SK-N-SH treated with all-trans-retinoic acid at 6 μM for 48 hours (cell line): ENCODE data around the gene F7.

Experiments used
- BACH2 ChIP-seq: fragments of 250-450 bp; sonication (Bioruptor Pico); IDR thresholded peaks from 2 replicates; pipeline ENCODE4 v1.9.0; 2021; ENCODE audit warnings: mild to moderate bottlenecking, borderline replicate concordance
- CREB5 ChIP-seq: fragments of 250-450 bp; sonication (Bioruptor Pico); IDR thresholded peaks from 2 replicates; pipeline ENCODE4 v1.5.1; 2020; ENCODE audit warnings: low read depth, mild to moderate bottlenecking, moderate library complexity
- PATZ1 ChIP-seq: fragments of 250-450 bp; sonication (Bioruptor Pico); IDR thresholded peaks from 2 replicates; pipeline ENCODE4 v1.8.0; 2020; ENCODE audit warnings: mild to moderate bottlenecking, moderate library complexity, borderline replicate concordance
- POU6F1 ChIP-seq: fragments of 250-450 bp; sonication (Bioruptor Pico); IDR thresholded peaks from 2 replicates; pipeline ENCODE4 v1.8.0; 2021; ENCODE audit warnings: low read depth, mild to moderate bottlenecking, moderate library complexity, borderline replicate concordance
- RARB ChIP-seq: fragments of 250-450 bp; sonication (Bioruptor Pico); IDR thresholded peaks from 2 replicates; pipeline ENCODE4 v1.8.0; 2021; ENCODE audit warnings: mild to moderate bottlenecking, moderate library complexity
- SNAI2 ChIP-seq: fragments of 250-450 bp; sonication (Bioruptor Pico); IDR thresholded peaks from 2 replicates; pipeline ENCODE4 v1.5.0; 2020; ENCODE audit warnings: mild to moderate bottlenecking, moderate library complexity

GRCh38 chr13:113096745-113097305, 8.8 kb upstream of the F7 start:
- TF ChIP-seq RARB (CRISPR knock-in tag) (no peak), PATZ1 (no peak), POU6F1 (CRISPR knock-in tag) (no peak), BACH2 (CRISPR knock-in tag) (no peak), CREB5 (no peak), SNAI2 (CRISPR knock-in tag) (no peak)
